ENCODE results near the gene CEP95. TPM values are rescaled to one million over a fixed set of nuclear protein-coding genes. Genes with fewer than 3 reads are reported as not detected.

The CEP95 gene
- total and polyA plus RNA-seq, 2 of the 13 experiments (the other 11 are each of a cell fraction or from before 2014, with no cell fraction given) = 65.9 to 68.8 TPM

DNA sequence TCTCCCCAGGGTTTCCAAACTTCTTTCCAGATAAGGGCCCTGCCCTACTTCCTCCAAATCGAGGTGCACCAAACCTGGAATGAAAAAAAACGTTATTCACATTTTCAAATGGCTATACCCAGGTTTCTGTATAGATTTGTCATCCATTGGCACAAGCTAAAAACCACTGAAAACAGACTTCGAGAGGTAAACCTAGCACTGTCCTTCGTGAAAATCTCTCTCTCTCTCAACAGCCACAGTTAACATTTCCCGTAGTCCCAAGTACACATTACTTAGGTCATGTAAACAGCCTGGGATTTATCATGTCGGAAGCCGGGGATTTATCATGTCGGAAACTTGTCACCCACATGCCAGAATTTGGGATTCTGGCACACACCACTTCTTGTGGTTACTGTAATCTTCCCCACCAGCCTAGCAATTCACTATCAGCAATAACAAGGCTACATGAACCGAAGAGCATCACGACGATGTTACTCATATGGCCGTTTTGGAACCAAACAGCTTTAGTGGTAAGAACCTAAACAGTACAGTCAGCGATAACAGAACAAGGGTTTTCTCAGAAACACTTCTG is 1.9 kb upstream of the CEP95 start (continued):
- TF ChIP-seq, protein P1, sequence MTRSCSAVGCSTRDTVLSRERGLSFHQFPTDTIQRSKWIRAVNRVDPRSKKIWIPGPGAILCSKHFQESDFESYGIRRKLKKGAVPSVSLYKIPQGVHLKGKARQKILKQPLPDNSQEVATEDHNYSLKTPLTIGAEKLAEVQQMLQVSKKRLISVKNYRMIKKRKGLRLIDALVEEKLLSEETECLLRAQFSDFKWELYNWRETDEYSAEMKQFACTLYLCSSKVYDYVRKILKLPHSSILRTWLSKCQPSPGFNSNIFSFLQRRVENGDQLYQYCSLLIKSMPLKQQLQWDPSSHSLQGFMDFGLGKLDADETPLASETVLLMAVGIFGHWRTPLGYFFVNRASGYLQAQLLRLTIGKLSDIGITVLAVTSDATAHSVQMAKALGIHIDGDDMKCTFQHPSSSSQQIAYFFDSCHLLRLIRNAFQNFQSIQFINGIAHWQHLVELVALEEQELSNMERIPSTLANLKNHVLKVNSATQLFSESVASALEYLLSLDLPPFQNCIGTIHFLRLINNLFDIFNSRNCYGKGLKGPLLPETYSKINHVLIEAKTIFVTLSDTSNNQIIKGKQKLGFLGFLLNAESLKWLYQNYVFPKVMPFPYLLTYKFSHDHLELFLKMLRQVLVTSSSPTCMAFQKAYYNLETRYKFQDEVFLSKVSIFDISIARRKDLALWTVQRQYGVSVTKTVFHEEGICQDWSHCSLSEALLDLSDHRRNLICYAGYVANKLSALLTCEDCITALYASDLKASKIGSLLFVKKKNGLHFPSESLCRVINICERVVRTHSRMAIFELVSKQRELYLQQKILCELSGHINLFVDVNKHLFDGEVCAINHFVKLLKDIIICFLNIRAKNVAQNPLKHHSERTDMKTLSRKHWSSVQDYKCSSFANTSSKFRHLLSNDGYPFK (CRISPR knock-in tag; IDR thresholded peaks at IDR 0.05; ENCODE audit: borderline replicate concordance) = no peak
- TF ChIP-seq MAZ (IDR thresholded peaks at IDR 0.05; ENCODE audit: borderline replicate concordance, low read depth, low read length) (no peak), MAZ (CRISPR knock-in tag; IDR thresholded peaks at IDR 0.05; ENCODE audit: low read depth) (no peak), XBP1 (CRISPR knock-in tag; IDR thresholded peaks at IDR 0.05) (no peak), REL (CRISPR knock-in tag; conservative IDR thresholded peaks at IDR 0.05) (0 out of 2 replicates have a peak, but pooled peaks have one; percentile 6), SMC3 (IDR thresholded peaks at IDR 0.05; ENCODE audit: low read length) (no peak), ZSCAN30 (CRISPR knock-in tag; IDR thresholded peaks at IDR 0.05) (0 out of 2 replicates have a peak, but pooled peaks have one; percentile 21), SAP130 (CRISPR knock-in tag; IDR thresholded peaks at IDR 0.05; ENCODE audit: low read depth) (peak; percentile 74), SCMH1 (CRISPR knock-in tag; IDR thresholded peaks at IDR 0.05; ENCODE audit: borderline replicate concordance) (no peak), NFIC (IDR thresholded peaks at IDR 0.05; ENCODE audit: low read length) (no peak)
- TF ChIP-seq, protein P2, sequence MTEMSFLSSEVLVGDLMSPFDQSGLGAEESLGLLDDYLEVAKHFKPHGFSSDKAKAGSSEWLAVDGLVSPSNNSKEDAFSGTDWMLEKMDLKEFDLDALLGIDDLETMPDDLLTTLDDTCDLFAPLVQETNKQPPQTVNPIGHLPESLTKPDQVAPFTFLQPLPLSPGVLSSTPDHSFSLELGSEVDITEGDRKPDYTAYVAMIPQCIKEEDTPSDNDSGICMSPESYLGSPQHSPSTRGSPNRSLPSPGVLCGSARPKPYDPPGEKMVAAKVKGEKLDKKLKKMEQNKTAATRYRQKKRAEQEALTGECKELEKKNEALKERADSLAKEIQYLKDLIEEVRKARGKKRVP (CRISPR knock-in tag; IDR thresholded peaks at IDR 0.05) = no peak
- TF ChIP-seq, protein P3, sequence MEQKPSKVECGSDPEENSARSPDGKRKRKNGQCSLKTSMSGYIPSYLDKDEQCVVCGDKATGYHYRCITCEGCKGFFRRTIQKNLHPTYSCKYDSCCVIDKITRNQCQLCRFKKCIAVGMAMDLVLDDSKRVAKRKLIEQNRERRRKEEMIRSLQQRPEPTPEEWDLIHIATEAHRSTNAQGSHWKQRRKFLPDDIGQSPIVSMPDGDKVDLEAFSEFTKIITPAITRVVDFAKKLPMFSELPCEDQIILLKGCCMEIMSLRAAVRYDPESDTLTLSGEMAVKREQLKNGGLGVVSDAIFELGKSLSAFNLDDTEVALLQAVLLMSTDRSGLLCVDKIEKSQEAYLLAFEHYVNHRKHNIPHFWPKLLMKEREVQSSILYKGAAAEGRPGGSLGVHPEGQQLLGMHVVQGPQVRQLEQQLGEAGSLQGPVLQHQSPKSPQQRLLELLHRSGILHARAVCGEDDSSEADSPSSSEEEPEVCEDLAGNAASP (CRISPR knock-in tag; IDR thresholded peaks at IDR 0.05; ENCODE audit: borderline replicate concordance) = no peak
- TF ChIP-seq, protein P4, sequence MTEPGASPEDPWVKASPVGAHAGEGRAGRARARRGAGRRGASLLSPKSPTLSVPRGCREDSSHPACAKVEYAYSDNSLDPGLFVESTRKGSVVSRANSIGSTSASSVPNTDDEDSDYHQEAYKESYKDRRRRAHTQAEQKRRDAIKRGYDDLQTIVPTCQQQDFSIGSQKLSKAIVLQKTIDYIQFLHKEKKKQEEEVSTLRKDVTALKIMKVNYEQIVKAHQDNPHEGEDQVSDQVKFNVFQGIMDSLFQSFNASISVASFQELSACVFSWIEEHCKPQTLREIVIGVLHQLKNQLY (CRISPR knock-in tag; IDR thresholded peaks at IDR 0.05) = no peak
- TF ChIP-seq, protein P5, sequence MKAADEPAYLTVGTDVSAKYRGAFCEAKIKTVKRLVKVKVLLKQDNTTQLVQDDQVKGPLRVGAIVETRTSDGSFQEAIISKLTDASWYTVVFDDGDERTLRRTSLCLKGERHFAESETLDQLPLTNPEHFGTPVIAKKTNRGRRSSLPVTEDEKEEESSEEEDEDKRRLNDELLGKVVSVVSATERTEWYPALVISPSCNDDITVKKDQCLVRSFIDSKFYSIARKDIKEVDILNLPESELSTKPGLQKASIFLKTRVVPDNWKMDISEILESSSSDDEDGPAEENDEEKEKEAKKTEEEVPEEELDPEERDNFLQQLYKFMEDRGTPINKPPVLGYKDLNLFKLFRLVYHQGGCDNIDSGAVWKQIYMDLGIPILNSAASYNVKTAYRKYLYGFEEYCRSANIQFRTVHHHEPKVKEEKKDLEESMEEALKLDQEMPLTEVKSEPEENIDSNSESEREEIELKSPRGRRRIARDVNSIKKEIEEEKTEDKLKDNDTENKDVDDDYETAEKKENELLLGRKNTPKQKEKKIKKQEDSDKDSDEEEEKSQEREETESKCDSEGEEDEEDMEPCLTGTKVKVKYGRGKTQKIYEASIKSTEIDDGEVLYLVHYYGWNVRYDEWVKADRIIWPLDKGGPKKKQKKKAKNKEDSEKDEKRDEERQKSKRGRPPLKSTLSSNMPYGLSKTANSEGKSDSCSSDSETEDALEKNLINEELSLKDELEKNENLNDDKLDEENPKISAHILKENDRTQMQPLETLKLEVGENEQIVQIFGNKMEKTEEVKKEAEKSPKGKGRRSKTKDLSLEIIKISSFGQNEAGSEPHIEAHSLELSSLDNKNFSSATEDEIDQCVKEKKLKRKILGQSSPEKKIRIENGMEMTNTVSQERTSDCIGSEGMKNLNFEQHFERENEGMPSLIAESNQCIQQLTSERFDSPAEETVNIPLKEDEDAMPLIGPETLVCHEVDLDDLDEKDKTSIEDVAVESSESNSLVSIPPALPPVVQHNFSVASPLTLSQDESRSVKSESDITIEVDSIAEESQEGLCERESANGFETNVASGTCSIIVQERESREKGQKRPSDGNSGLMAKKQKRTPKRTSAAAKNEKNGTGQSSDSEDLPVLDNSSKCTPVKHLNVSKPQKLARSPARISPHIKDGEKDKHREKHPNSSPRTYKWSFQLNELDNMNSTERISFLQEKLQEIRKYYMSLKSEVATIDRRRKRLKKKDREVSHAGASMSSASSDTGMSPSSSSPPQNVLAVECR (CRISPR knock-in tag; IDR thresholded peaks at IDR 0.05; ENCODE audit: borderline replicate concordance) = peak; percentile 22; the same call in 1 of the 2 replicates
- TF ChIP-seq, protein P6, sequence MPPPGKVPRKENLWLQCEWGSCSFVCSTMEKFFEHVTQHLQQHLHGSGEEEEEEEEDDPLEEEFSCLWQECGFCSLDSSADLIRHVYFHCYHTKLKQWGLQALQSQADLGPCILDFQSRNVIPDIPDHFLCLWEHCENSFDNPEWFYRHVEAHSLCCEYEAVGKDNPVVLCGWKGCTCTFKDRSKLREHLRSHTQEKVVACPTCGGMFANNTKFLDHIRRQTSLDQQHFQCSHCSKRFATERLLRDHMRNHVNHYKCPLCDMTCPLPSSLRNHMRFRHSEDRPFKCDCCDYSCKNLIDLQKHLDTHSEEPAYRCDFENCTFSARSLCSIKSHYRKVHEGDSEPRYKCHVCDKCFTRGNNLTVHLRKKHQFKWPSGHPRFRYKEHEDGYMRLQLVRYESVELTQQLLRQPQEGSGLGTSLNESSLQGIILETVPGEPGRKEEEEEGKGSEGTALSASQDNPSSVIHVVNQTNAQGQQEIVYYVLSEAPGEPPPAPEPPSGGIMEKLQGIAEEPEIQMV (CRISPR knock-in tag; IDR thresholded peaks at IDR 0.05; ENCODE audit: low read depth) = no peak

Data from HepG2 (cell line).